ENCODE measurements around the gene SSBP2.
"Not testable (repeated sequence)": the region's sequence is repeated elsewhere in the genome, so short reads cannot be mapped to it uniquely, and the experiment has no call there.

The SSBP2 gene

DNA sequence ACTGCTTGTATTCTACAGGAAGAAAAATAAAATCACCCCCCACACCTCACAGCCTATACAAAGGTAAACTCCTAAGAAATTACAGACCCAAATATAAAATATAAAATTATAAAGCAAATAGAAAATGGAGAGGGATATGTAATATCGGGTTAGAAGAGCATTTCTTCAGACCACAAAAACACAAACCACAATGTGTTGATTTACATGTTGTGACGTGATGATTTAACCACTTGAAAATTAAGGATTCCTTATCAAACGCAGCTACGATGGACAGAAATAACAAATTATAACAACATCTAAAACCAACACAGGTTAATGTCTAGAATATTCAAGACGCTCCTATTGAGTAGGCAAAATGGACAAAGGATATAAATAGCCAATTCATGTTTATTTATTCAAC is 26.3 kb downstream of the SSBP2 start:
- no peak for DNase-seq

DNA sequence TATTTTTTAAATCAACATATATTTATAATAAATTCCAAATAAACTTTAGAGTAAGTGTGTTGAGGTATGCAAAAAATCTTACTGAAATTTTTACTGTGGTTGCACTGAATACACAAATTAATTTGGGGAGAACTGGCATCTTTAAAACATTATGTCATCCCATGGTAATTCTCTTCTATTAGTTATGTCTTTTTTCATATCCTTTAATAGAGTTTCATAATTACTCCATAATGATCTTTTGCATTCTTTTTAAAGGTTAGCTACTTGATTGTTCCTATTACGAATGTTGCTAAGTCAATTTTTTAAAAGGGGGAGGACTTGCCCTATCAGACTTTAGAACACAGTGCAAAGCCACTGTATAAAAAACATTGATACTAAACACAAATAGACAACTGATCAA is 26.8 kb downstream of the SSBP2 start:
- DNase-seq = no peak

DNA sequence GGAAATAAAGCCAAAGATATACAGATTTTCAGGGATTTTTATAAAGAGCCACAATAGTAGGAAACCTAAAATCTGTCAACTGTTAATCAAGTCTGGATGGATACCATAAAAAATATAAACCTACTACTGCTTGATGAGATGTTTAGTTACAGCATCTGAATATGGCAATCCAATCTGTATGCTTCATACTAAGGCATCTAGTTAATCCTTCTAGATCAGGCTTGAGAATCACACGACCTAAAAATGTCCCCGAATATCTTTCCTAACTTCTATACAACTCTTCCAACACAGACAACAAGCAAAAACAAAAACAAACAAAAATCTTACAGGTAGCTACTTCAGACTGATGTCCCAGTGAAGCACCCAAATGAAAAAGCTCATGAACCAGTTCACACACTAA is 29.8 kb downstream of the SSBP2 start:
- DNase-seq = no peak

DNA sequence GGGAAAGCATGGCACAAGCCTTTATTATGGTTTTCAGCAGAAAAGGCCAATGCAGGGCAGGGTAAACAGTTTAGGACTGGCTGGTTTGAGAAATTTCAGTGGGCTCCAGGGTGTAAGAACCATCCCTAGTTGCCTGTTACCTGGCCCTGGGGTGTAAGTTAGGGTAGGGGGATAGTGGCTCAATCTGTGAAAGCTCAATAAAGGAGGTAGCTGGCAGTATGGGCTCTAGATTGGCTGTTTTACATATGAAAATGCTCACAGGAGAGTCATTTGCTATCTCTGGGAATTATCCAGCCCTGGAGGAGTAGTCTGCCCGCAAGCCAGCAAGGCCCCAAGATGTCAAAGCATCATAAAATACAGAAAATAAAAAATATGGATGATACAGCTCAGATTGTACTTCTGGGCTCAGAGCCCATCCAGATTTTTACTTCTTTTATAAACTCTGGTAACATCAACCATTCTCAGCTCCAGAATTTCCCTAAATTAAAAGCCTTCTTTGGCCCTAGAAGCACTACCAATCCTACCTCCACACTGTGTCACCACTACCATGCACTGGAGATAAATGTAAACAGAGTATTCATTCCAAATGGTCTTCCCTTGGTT is 31.1 kb downstream of the SSBP2 start:
- no peak for DNase-seq

DNA sequence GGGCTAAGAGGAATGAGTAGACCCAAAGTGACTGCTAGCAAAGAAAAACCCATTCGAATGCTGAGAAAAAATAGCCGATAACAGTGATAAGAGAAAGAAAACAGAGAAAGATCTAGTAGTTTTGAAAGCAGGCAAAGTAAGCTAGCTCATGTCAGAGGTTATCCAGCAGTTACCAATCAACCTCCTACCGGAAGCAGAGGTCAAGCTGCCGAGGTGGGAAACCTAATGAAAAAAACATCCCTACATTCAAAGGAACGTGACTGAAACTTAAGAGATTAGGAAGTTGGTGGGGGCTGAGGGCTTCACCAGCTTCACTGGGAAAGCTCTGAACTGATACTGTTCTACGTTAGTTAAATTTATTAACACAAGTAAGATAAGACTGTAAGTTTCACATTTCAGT is 32.6 kb downstream of the SSBP2 start:
- DNase-seq = no peak

DNA sequence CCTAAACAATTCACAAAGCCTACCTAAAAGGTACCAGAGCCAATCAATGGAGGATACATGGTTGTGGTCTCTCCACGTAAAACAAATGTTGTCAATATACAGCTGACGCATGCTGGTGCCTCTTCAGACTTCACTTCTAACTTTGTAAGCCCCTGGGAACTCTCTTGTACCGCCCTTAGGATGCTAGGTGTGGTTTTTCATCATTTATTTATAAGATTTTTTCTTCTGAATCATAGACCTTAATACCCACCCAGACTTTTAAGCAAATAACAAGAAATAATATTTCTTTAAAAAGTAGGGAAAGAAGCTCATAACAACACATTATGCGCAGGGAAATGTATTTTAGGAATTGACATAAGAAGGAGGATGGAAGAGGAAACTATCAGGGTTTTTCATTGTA is 33.0 kb downstream of the SSBP2 start:
- DNase-seq = no peak

DNA sequence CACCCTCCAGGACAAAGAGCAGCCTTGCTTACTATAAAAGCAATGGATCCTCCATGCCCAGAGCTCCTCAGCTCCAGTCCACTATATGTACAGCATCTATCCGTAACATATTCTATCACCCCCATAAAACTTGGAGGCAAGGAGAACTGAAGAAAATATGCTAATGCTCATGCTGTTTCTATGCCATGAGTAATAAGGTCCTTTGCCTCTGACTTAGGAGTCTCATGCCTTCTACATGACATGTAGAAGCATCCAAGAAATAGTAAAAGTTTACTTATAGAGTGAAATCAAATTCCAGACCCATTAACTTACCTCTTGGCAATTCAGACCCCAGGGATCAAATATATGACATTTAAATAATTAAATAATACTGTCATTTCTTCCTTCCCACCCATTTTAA is 33.7 kb downstream of the SSBP2 start:
- no peak for DNase-seq

DNA sequence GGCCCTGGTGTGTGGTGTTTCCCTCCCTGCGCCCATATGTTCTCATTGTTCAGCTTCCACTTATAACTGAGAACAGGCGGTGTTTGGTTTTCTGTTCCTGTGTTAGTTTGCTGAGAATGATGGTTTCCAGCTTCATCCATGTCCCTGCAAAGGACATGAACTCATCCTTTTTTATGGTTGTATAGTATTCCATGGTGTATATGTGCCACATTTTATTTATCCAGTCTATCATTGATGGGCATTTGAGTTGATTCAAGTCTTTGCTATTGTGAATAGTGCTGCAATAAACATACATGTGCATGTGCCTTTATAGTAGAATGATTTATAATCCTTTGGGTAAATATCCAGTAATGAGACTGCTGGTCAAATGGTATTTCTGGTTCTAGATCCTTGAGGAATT is 36.8 kb downstream of the SSBP2 start:
- not testable (repeated sequence) for DNase-seq

DNA sequence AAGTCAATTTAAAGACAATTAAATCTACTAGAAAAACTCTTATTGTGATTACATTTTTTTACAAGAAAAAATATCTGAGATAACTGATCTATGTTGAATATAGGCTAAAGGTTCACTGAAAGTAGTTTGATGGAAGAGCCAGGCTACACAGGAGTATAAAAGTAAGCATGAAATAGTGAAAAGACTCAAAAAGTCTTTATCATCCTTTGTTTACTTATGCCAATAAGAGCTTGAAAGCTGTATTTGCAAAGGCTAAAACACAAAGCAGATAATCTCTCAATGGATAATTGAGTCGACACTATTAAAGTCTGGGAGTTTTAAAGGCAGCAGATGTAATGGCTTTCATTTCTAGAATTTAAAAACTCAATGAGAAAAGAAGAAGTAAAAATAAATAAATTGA is 42.0 kb downstream of the SSBP2 start:
- DNase-seq = no peak

DNA sequence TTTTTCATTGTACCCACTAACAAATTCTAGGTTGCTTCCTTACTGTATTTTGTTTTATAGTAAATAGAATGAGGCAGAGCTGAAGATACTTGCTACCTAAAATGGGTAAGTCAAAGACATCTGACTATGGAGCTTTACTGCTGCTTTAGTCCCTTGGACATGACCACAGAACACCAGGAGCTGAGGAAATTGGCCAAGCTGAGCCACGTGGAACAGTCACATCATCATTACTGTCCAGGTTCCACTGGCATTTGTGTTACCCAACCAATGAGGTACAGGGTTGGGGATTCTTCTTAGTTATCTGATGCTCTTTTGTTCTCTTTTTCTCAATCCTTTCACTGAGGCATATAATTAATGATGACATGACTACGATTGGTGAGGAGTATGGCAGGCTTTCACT is 47.1 kb downstream of the SSBP2 start:
- DNase-seq = no peak

DNA sequence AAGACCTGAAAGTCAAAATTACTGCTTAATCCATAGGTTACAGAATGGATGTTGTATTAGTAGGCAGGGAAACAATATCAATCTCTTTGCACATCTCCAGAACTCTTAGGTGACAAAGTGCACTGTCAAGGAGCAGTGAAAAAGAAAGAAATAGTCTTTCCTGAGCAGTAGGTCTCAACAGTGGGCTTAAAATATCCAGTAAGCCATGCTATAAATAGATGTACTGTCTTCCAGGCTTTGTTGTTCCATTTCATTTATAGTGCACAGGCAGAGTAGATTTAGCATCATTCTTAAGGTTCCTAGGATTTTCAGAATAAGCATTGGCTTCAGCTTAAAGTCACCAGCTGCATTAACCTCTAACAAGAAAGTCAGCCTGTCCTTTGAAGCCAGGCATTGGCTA is 50.7 kb downstream of the SSBP2 start:
- DNase-seq = no peak

DNA sequence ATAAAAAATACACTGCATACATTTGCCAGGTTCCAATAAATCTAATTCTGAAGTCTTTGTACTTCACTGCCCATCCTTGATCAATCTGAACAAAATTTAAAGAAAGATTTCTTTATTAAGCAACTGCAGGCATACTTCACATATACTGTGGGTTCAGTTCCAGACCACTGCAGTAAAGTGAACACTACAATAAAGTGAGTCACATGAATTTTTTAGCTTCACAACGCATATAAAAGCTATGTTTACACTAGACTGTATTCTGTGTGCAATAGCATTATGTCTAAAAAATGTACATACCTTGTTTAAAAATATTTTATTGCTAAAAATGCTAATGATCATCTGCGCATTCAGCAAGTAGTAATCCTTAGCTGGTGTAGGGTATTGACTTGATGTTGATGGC is 52.1 kb downstream of the SSBP2 start:
- DNase-seq = no peak

DNA sequence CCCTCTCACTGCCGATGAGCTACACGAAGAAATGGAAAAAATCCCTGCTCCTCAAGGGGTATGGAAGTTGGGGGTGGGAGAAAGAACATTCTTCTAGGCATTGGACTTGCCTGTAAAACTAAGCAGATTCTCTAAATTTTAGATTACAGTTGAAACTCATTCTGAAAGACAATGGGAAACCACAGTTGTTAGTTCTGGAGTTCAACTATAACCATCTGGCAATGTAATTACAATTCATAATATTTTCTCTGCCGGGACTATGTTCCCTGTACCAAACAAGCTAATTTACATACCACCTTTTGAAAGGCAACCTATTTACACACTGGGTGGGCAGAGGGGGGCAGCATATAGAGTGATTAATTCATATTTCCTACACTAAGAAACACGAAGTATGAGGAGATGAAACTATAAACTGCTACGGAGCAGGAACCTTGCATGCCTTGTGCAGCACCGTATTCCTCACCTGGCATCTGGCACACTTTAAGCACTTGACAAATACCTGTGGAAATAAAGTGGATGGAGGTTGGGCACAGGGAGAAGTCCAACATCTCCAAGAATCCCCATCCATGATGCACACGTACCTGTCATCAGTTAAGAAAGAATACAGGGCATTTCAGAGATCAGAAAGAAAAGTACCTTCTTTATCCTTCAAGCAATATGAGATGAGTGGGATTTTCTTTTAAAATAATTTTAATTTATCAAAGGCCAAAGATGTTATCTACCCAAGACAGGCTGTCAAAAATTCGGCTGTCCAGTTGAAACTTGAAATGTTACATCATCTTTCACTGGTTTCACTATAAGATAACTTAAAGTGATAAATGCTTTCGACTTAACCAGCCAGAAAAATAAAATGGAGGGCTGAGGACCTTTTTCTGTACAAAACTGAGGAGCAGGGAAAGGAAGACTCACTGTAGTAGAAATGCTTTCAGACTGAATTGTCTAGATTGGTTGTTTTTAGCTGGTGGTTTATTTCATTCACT is 54.2 kb downstream of the SSBP2 start:
- DNase-seq = no peak

DNA sequence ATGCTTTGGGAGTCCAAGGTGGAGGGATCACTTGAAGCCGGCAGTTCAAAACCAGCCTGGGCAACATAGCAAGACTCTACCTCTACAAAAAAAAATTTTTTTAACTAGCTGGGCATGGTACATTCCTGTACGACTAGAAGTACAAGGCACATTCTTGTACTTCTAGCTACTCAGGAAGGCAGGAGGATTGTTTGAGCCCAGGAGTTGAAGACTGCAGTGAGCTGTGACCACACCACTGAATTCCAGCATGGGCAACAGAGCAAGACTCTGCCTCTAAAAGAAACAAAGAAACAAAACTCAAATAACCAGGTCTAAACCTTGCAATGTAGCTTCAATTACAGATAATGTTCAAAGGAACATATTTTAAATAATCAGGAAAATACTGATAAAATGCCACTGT is 56.2 kb downstream of the SSBP2 start:
- no peak for DNase-seq

DNA sequence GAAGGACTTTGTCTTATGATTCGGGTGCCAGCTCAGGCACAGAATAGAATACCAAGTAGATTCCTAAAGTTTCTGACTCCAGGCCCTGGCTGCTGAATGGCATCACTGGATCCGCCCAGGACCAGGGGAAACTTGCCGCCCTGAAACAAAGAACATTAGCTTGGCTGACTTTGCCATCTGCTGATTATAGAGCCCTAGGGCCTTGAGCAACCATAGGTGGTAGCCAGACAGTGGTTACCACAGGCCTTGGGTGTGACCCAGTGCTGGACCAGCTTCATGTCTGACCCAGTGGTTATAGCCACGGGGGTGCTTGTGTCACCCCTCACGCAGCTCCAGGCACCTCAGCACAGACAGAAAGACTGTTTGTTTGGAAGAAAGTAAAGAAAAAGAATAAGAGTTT is 62.7 kb downstream of the SSBP2 start:
- no peak for DNase-seq

DNA sequence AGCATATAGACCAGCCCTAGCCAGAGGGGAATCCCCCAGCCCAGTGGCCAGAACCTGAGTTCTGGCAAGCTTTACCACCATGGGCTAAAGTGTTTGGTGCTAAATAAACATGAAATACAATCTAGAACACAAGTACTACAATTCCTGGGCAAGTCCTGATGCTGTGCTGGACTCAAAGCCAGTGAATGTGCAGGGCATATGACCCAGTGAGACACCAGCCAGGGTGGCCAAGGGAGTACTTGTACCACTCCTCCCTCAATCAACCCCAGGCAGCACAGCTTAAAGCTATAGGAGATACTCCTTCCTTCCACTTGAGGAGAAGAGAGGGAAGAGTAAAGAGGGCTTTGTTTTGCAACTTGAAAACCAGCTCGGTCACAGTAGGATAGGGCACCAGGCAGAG is 63.6 kb downstream of the SSBP2 start:
- DNase-seq = no peak

DNA sequence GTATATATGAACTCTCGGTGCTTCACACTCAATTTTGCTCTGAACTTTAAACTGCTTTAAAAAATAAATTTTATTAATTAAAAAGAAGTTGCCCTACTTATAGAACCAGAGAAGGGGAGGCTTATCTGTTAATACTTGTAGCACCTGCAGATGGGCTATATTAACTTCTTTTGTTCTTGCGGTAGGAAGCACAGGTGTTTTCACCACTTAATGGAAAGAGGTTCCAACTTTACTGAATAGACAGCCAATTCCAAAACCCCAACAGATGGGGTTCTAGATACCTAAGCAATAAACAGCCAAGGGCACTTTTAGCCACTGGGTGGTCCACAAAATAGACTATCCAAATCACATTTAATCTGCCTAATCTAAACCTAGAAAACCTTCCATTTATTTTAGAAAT is 65.4 kb downstream of the SSBP2 start:
- no peak for DNase-seq

DNA sequence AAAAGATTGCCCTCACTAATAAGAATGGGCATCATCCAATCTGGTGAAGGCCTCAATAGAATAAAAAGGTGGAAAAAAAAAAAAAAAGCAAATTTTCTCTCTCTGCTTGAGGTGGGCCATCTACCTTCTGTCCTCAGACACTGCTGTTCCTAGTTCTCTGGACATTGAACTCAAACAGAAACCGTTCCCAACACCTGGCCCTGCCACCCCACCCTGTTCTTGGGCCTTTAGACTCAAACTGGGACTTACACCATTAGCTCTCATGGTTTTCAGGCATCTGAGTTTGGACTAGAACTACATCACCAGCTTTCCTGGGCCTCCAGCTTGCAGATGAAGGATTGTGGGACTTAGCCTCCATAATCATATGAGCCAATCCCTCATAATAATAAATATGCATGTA is 71.0 kb downstream of the SSBP2 start:
- no peak for DNase-seq

DNA sequence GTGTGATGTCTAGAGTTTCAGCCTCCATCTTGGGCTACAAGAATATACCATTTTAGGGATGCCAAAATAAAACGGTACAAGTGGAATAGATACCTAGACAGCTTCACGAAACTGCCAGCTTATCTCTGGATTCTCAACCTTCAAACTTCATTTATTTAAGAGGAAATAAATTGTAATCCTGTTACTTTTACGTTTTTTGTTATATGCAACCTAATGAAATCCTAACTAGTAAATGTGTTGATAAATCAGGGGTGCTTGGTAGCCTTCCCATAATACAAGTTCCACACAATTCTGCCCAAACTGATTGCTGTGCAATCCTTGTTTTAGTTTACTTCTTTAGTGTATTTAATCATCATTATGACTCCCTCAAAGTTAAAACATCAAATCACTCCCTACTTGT is 75.5 kb downstream of the SSBP2 start:
- DNase-seq = no peak

DNA sequence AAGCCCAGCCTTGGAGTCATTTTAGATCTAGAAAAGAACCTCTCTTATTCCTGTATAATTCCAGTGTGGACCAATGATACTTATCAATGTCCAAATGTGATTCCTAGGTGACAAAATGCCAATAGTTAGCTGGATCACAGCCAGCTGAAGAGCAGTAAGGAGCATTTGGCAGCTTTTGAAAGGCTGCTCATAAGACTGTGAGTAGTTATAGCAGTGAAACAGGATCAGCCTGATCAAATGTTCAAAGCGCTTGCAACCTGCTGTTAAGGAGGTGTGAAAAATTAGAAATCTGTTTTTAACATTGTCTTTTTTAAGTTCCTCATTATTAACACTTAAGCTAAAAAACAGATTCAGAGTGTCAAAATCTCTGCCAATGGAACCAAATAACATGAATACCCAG is 85.1 kb downstream of the SSBP2 start:
- DNase-seq = no peak

DNA sequence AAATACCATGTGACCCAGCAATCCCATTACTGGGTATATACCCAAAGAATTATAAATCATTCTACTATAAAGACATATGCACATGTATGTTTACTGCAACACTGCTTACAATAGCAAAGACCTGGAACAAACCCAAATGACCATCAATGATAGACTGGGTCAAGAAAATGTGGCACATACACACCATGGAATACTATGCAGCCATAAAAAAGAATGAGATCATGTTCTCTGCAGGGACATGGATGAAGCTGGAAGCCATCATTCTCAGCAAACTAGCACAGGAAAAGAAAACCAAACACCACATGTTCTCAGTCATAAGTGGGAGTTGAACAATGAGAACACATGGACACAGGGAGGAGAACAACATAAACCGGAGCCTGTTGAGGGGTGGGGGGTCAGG is 90.3 kb downstream of the SSBP2 start:
- DNase-seq = not testable (repeated sequence)

DNA sequence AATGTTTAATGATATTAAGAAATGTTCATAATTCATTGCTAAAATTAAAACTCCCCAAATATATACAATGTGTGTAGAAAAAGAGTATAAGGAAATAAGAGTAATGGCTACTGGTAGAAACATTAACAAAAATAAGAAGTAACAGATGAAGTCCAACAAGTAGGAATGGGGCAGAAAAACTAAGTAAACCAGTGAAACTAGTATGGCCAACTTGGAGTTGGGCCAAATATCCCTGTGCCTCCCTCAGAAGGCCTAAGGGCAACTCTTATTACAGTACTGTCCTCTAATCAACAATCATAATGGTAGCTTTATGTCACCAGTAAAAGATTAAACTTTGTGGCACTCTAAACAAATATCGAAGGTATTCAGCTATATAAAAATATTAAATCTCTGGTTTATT is 93.5 kb downstream of the SSBP2 start:
- no peak for DNase-seq

DNA sequence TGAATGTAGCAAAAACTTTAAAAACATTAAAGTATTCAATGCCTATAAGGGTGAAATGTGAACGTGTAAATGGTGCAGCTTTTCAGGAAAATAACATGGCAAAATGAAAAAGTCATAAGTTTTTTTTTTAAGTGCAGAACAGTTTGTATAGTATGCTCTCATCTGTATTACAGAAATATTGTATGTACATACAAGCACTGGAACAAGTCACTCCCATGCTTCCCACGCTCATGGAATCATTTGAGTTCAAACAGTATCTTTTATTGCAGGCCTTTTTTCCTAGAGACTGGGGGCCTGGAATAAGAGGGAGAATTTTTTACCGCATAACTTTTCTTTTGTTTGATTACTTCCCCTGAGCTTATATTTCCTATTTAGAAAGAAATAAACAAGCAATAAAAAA is 94.1 kb downstream of the SSBP2 start:
- no peak for DNase-seq

DNA sequence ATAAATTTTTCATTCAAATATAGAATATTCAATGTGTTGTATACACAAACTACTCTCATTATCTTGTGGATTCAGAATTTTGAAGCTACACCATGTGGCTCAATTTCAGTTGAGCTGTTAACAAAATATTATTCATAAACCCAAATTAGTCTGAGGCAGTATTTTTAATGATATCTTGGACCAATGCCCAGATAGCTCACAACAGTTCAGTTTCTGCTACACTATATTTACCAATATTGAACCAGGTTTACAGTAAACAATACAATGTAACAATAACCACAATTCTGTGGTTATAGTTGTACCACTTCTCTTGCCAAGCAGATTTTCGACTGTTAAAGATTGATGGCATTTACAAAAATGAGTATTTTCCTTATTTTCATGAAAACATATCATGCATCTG is 99.9 kb downstream of the SSBP2 start:
- no peak for DNase-seq
